Regular cardiac myocyte (primary cell): ENCODE data around the gene APBB1. TPM values are rescaled to one million over a fixed set of nuclear protein-coding genes. Genes with fewer than 3 reads are reported as not detected.

Source experiments
- total RNA-seq: library from RNA; depleted of rRNA; stranded (reverse); fragments of >200 nt; gene quantifications from 2 replicates; pipeline ENCODE4 v1.2.3, GENCODE V29; 2014

APBB1 gene
- 34.5 and 53.3 TPM in 2 replicates for total RNA-seq

GRCh38 chr11:6419009-6419631 lies at the start of gene APBB1:
Gene APBB1, minus strand, starts transcription at chr11:6419094. Its CDS starts 7,747 bp downstream, at chr11:6411347.

GRCh38 chr11:6440906-6441358 lies 22.0 kb upstream of the APBB1 start, which contains the start of gene HPX:
Gene HPX, minus strand, starts transcription at chr11:6440987. Its CDS starts 24 bp downstream, at chr11:6440963.

GRCh38 chr11:6389905-6390717 lies 28.8 kb downstream of the APBB1 start, which contains the start of gene SMPD1:
Gene SMPD1, plus strand, starts transcription at chr11:6390474. Its CDS starts 125 bp downstream, at chr11:6390599.

Other genes starting within 250 kb of the APBB1 start
- not detected in 2 replicates for gene OR52B2, start 248.8 kb downstream of the APBB1 start, total RNA-seq
- gene OR52W1, start 219.9 kb downstream of the APBB1 start, total RNA-seq: not detected in 2 replicates
- not detected in 2 replicates for gene C11orf42, start 213.5 kb downstream of the APBB1 start, total RNA-seq
- 7.7 and 10.1 TPM in 2 replicates for gene FHIP1B, start 184.5 kb downstream of the APBB1 start, total RNA-seq
- under 0.01 and 0.19 TPM in 2 replicates for gene CNGA4, start 180.0 kb downstream of the APBB1 start, total RNA-seq
- gene CCKBR, start 159.3 kb downstream of the APBB1 start, total RNA-seq: not detected in 2 replicates
- 189 and 198 TPM in 2 replicates for gene CAVIN3, start 98.6 kb downstream of the APBB1 start, total RNA-seq
- gene SMPD1, start 28.6 kb downstream of the APBB1 start, total RNA-seq: 39.1 and 57.2 TPM in 2 replicates
- 0.38 and 0.85 TPM in 2 replicates for gene HPX, start 21.9 kb upstream of the APBB1 start, total RNA-seq
- gene TRIM3, start 54.8 kb upstream of the APBB1 start, total RNA-seq: 19.4 and 26.8 TPM in 2 replicates
- gene ARFIP2, start 62.2 kb upstream of the APBB1 start, total RNA-seq: 54.7 and 69.6 TPM in 2 replicates
- 29.3 and 35.5 TPM in 2 replicates for gene TIMM10B, start 62.4 kb upstream of the APBB1 start, total RNA-seq
- gene DNHD1, start 78.2 kb upstream of the APBB1 start, total RNA-seq: 2.7 and 7.9 TPM in 2 replicates
- 8.7 and 15.0 TPM in 2 replicates for gene RRP8, start 184.5 kb upstream of the APBB1 start, total RNA-seq
- gene ILK, start 184.7 kb upstream of the APBB1 start, total RNA-seq: 165 and 267 TPM in 2 replicates
- 37.2 and 58.9 TPM in 2 replicates for gene TAF10, start 193.1 kb upstream of the APBB1 start, total RNA-seq
- 28.8 and 135 TPM in 2 replicates for gene TPP1, start 200.3 kb upstream of the APBB1 start, total RNA-seq
- gene DCHS1, start 236.7 kb upstream of the APBB1 start, total RNA-seq: 1.1 and 1.3 TPM in 2 replicates